Activated T-cell treated with anti-CD3 and anti-CD28 coated beads, Interleukin-2, amount 50 U/mL, for 4 hours (primary cell): ENCODE data around the gene LOXL4. TPM values are rescaled to one million over a fixed set of nuclear protein-coding genes. Genes with fewer than 3 reads are reported as not detected.

ENCODE experiments used
- ATAC-seq, 2 donors: fragments of 200-7000 bp; cut with Tn5 transposase; one replicate each; pipeline ENCODE4 v1.10.0; 2021
- DNase-seq: peaks from one replicate; pipeline ENCODE4 v3.0.0-alpha.2; 2020
- H3K27me3 Mint-ChIP-seq: one replicate; pipeline ENCODE4 v1.8.0; 2021; ENCODE audit warnings: low read depth, mixed read lengths
- H3K36me3 Mint-ChIP-seq: one replicate; pipeline ENCODE4 v1.8.0; 2022; ENCODE audit warnings: mixed read lengths; ENCODE audit not compliant: insufficient read depth
- H3K4me1 Mint-ChIP-seq: one replicate; pipeline ENCODE4 v1.8.0; 2021; ENCODE audit warnings: low read depth, mixed read lengths
- H3K4me3 Mint-ChIP-seq: one replicate; pipeline ENCODE4 v1.8.0; 2021; ENCODE audit warnings: mild to moderate bottlenecking, moderate library complexity, mixed read lengths
- H3K9me3 Mint-ChIP-seq: one replicate; pipeline ENCODE4 v1.8.0; 2021; ENCODE audit warnings: mixed read lengths
- total RNA-seq, 3 donors: library from RNA; stranded (reverse); gene quantifications; one replicate each; pipeline ENCODE4 v1.2.1, GENCODE V29; 2021

Gene LOXL4
- total RNA-seq = not detected

GRCh38 chr10:98267894-98268693, at the start of gene LOXL4:
TSS of gene LOXL4 (minus strand) at chr10:98268194. CDS start at chr10:98263019, 5,175 bp downstream.
- ATAC-seq = peak; percentile 39 to 55
- no peak for DNase-seq
- Mint-ChIP-seq H3K4me1 (no peaks in the 10 kb centered on the region), H3K36me3 (no peaks in the 10 kb centered on the region), H3K9me3 (no peaks in the 10 kb centered on the region), H3K4me3 (peak within 1 kb of the TSS; percentile 65), H3K27me3 (peaks cover 48% of the 10 kb centered on the region)

- Mint-ChIP-seq H3K9me3 (no peaks in the 10 kb centered on the region), H3K27me3 (peaks cover 14% of the 10 kb centered on the region), H3K36me3 (no peaks in the 10 kb centered on the region), H3K4me1 (peaks cover 2% of the 10 kb centered on the region), H3K4me3 (no peak overlapping the region)
- DNase-seq (no peak), ATAC-seq (no peak)
Observed at GRCh38 chr10:98316661-98317060, 48.7 kb upstream of the LOXL4 start.

GRCh38 chr10:98316170-98316569, 48.2 kb upstream of the LOXL4 start:
- no peak for DNase-seq
- H3K4me3 Mint-ChIP-seq = no peak overlapping the region
- H3K27me3 Mint-ChIP-seq = peaks cover 17% of the 10 kb centered on the region
- peaks cover 2% of the 10 kb centered on the region for H3K4me1 Mint-ChIP-seq
- ATAC-seq = no peak
- H3K36me3 Mint-ChIP-seq = no peaks in the 10 kb centered on the region
- H3K9me3 Mint-ChIP-seq = no peaks in the 10 kb centered on the region

- no peak for DNase-seq
- Mint-ChIP-seq H3K4me3 (no peak overlapping the region), H3K36me3 (no peaks in the 10 kb centered on the region), H3K4me1 (peaks cover 2% of the 10 kb centered on the region), H3K9me3 (no peaks in the 10 kb centered on the region), H3K27me3 (peaks cover 17% of the 10 kb centered on the region)
- no peak for ATAC-seq
Observed at GRCh38 chr10:98314532-98315284, 46.7 kb upstream of the LOXL4 start.

GRCh38 chr10:98313598-98313997, 45.6 kb upstream of the LOXL4 start:
- DNase-seq (no peak), ATAC-seq (no peak)
- peaks cover 2% of the 10 kb centered on the region for H3K4me1 Mint-ChIP-seq
- no peaks in the 10 kb centered on the region for H3K9me3 Mint-ChIP-seq
- H3K4me3 Mint-ChIP-seq = no peak overlapping the region
- peaks cover 25% of the 10 kb centered on the region for H3K27me3 Mint-ChIP-seq
- H3K36me3 Mint-ChIP-seq = no peaks in the 10 kb centered on the region

GRCh38 chr10:98312822-98313221, 44.8 kb upstream of the LOXL4 start:
- peaks cover 2% of the 10 kb centered on the region for H3K4me1 Mint-ChIP-seq
- ATAC-seq = no peak
- no peaks in the 10 kb centered on the region for H3K36me3 Mint-ChIP-seq
- H3K4me3 Mint-ChIP-seq = no peak overlapping the region
- DNase-seq = no peak
- H3K9me3 Mint-ChIP-seq = no peaks in the 10 kb centered on the region
- peaks cover 29% of the 10 kb centered on the region for H3K27me3 Mint-ChIP-seq

GRCh38 chr10:98312349-98312748, 44.4 kb upstream of the LOXL4 start:
- Mint-ChIP-seq H3K27me3 (peaks cover 31% of the 10 kb centered on the region), H3K4me3 (no peak overlapping the region), H3K36me3 (no peaks in the 10 kb centered on the region), H3K4me1 (peaks cover 2% of the 10 kb centered on the region), H3K9me3 (no peaks in the 10 kb centered on the region)
- DNase-seq = no peak
- no peak for ATAC-seq

- H3K36me3 Mint-ChIP-seq = no peaks in the 10 kb centered on the region
- H3K9me3 Mint-ChIP-seq = no peaks in the 10 kb centered on the region
- H3K4me3 Mint-ChIP-seq = no peak overlapping the region
- H3K4me1 Mint-ChIP-seq = no peaks in the 10 kb centered on the region
- ATAC-seq = no peak
- H3K27me3 Mint-ChIP-seq = peaks cover 34% of the 10 kb centered on the region
- DNase-seq = no peak
Observed at GRCh38 chr10:98310701-98311100, 42.7 kb upstream of the LOXL4 start.

- H3K9me3 Mint-ChIP-seq = no peaks in the 10 kb centered on the region
- H3K4me3 Mint-ChIP-seq = no peak overlapping the region
- H3K36me3 Mint-ChIP-seq = no peaks in the 10 kb centered on the region
- peak in 1 of 2 donors; percentile 43 for ATAC-seq
- no peaks in the 10 kb centered on the region for H3K4me1 Mint-ChIP-seq
- peaks cover 38% of the 10 kb centered on the region for H3K27me3 Mint-ChIP-seq
- no peak for DNase-seq
Observed at GRCh38 chr10:98309366-98310355, 41.7 kb upstream of the LOXL4 start.

GRCh38 chr10:98308669-98309365, 40.8 kb upstream of the LOXL4 start:
- H3K9me3 Mint-ChIP-seq = no peaks in the 10 kb centered on the region
- H3K36me3 Mint-ChIP-seq = no peaks in the 10 kb centered on the region
- no peak overlapping the region for H3K4me3 Mint-ChIP-seq
- DNase-seq (no peak), ATAC-seq (no peak)
- H3K27me3 Mint-ChIP-seq = peaks cover 34% of the 10 kb centered on the region
- no peaks in the 10 kb centered on the region for H3K4me1 Mint-ChIP-seq

GRCh38 chr10:98307916-98308541, 40.0 kb upstream of the LOXL4 start:
- H3K4me3 Mint-ChIP-seq = no peak overlapping the region
- H3K27me3 Mint-ChIP-seq = peaks cover 28% of the 10 kb centered on the region
- ATAC-seq (no peak), DNase-seq (no peak)
- no peaks in the 10 kb centered on the region for H3K9me3 Mint-ChIP-seq
- no peaks in the 10 kb centered on the region for H3K36me3 Mint-ChIP-seq
- H3K4me1 Mint-ChIP-seq = no peaks in the 10 kb centered on the region

- no peaks in the 10 kb centered on the region for H3K36me3 Mint-ChIP-seq
- H3K9me3 Mint-ChIP-seq = no peaks in the 10 kb centered on the region
- H3K27me3 Mint-ChIP-seq = peaks cover 22% of the 10 kb centered on the region
Observed at GRCh38 chr10:98306501-98306900, 38.5 kb upstream of the LOXL4 start.

GRCh38 chr10:98303569-98303968, 35.6 kb upstream of the LOXL4 start:
- no peaks in the 10 kb centered on the region for H3K9me3 Mint-ChIP-seq
- H3K27me3 Mint-ChIP-seq = peaks cover 25% of the 10 kb centered on the region
- no peak for DNase-seq
- no peak for ATAC-seq
- no peaks in the 10 kb centered on the region for H3K36me3 Mint-ChIP-seq
- no peaks in the 10 kb centered on the region for H3K4me1 Mint-ChIP-seq
- no peak overlapping the region for H3K4me3 Mint-ChIP-seq

More at GRCh38 chr10:98306501-98306900, 38.5 kb upstream of the LOXL4 start:
- no peak for ATAC-seq
- DNase-seq = no peak
- Mint-ChIP-seq H3K4me3 (no peak overlapping the region), H3K4me1 (no peaks in the 10 kb centered on the region)
